ENCODE measurements around the gene AQP7. TPM values are rescaled to one million over a fixed set of nuclear protein-coding genes. Genes with fewer than 3 reads are reported as not detected.
A peak's percentile ranks its signal among the peaks of the same experiment; 100 is the strongest.

Gene AQP7
- total RNA-seq, 4 donors from 2014 or later, result 0.15 to 0.57 TPM; not detected in 2

DNA sequence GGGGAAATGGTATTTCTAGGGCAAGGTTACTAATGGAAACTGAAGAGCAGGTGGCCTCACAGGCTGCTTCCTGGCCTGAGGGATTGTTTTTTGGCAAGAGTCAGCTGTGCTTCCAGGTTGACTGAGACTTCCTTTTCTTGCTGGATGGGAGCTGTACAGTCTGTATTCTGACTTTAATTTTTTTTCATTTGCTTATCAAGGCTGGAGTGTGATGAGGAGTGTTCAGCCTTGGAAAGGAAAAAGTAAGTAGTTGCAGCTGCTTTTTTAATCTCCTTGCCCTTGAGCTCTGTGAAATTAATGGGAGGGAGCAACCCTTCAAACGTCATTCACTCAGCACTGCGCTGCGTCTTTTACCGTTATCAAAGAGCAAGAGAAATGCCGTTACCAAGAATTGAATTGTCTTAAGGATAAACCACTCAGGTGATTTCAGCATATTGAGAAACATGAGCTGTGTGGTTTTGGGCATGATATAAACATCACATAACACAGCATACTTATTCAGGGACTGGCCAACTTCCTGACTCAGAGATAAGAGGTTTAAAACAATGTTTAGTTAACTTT, 47.6 kb downstream of the AQP7 start:
- DNase-seq, result no peak
- 78 to 84% methylated on average over 5 of the region's 5 CpGs for WGBS, 2 donors

DNA sequence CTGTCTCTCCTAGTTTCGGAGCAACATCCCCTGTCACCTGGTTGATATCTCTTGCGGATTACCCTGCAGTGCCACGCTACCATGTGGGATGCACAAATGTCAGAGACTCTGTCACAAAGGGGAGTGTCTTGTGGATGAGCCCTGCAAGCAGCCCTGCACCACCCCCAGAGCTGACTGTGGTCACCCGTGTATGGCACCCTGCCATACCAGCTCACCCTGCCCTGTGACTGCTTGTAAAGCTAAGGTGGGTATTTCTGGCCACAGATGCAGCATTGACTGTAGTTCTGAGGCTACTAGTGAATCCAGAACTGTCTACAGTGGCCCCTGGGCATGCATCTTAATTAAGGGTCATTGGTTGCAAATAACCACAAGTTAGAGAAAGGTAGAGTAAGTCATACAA, 50.8 kb downstream of the AQP7 start:
- DNase-seq, result no peak

More for the DNA sequence above, 47.6 kb downstream of the AQP7 start:
- no peaks in the 10 kb centered on the region for H3K27me3 ChIP-seq
- H3K4me3 ChIP-seq, result no peak overlapping the region
- intact Hi-C loops (cut with DNase I), result no loop called here
- peaks cover 0 to 15% (median 4%) of the 10 kb centered on the region in 3 donors for H3K4me1 ChIP-seq
- no peak overlapping the region for H3K27ac ChIP-seq
- TF ChIP-seq, protein P1, sequence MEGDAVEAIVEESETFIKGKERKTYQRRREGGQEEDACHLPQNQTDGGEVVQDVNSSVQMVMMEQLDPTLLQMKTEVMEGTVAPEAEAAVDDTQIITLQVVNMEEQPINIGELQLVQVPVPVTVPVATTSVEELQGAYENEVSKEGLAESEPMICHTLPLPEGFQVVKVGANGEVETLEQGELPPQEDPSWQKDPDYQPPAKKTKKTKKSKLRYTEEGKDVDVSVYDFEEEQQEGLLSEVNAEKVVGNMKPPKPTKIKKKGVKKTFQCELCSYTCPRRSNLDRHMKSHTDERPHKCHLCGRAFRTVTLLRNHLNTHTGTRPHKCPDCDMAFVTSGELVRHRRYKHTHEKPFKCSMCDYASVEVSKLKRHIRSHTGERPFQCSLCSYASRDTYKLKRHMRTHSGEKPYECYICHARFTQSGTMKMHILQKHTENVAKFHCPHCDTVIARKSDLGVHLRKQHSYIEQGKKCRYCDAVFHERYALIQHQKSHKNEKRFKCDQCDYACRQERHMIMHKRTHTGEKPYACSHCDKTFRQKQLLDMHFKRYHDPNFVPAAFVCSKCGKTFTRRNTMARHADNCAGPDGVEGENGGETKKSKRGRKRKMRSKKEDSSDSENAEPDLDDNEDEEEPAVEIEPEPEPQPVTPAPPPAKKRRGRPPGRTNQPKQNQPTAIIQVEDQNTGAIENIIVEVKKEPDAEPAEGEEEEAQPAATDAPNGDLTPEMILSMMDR (IDR thresholded peaks at IDR 0.05), result no peak
- H3K36me3 ChIP-seq, result peaks cover 0 to 55% (median 0%) of the 10 kb centered on the region in 3 donors
- H3K9me3 ChIP-seq, result no peaks in the 10 kb centered on the region

DNA sequence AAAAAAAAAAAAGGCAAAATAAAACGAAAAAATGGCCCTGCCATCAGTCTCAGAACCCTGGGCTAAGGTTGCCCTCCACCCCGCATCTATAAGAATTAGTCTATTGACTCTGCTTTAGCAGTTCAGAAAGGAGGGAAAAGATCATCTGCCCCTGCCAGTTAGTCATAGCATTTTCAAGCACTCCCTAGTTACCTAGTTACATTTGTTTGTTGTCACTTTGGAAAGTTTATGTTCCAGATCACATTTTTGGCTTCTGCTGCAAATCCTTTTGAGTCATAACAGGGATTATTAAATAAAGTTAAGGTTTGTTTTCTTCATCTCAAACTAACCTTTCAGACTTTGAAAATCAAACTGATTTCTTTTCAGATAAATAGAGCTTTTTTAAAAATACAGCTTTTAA, 52.1 kb downstream of the AQP7 start:
- Histone ChIP-seq H3K4me3 (no peak overlapping the region), H3K36me3 (peaks cover 0 to 63% (median 27%) of the 10 kb centered on the region in 3 donors), H3K4me1 (peaks cover 0 to 18% (median 7%) of the 10 kb centered on the region in 3 donors), H3K27ac (peak overlapping the region; percentile 1 to 79 (median 58)), H3K9me3 (no peaks in the 10 kb centered on the region), H3K27me3 (no peaks in the 10 kb centered on the region)
- WGBS, 2 donors, result 21 to 29% methylated on average over 2 of the region's 2 CpGs
- DNase-seq, result no peak
- TF ChIP-seq, protein P1 (IDR thresholded peaks at IDR 0.05), result no peak
- TF ChIP-seq POLR2A (IDR thresholded peaks at IDR 0.05), result no peak
- intact Hi-C loops (cut with DNase I), result no loop called here

More for the DNA sequence above, 50.8 kb downstream of the AQP7 start:
- intact Hi-C loops (cut with DNase I), result no loop called here
- H3K36me3 ChIP-seq, result peaks cover 0 to 63% (median 16%) of the 10 kb centered on the region in 3 donors
- peaks cover 0 to 18% (median 7%) of the 10 kb centered on the region in 3 donors for H3K4me1 ChIP-seq
- WGBS, 2 donors, result 100% methylated on average over 3 of the region's 4 CpGs
- no peaks in the 10 kb centered on the region for H3K27me3 ChIP-seq
- no peak overlapping the region for H3K4me3 ChIP-seq
- no peaks in the 10 kb centered on the region for H3K9me3 ChIP-seq
- H3K27ac ChIP-seq, result no peak overlapping the region
- no peak for TF ChIP-seq POLR2A (IDR thresholded peaks at IDR 0.05)
- TF ChIP-seq, protein P1 (IDR thresholded peaks at IDR 0.05), result no peak

DNA sequence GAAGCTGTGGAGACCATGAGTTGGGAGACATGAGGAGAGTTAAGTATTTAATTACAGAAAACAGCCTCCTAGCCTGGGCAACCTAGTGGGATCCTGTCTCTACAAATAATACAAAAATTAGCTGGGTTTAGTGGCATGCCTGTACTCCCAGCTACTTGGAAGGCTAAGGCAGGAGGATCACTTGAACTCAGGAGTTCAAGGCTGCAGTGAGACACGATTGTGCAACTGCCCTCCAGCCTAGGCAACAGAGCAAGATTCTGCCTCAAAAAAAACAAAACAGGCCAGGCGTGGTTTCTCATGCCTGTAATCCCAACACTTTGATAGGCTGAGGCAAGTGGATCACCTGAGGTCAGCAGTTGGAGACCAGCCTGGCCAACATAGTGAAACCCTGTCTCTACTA, 52.6 kb downstream of the AQP7 start:
- Histone ChIP-seq H3K27ac (peak overlapping the region; percentile 47 to 70 (median 64)), H3K27me3 (no peaks in the 10 kb centered on the region), H3K4me1 (peaks cover 0 to 18% (median 7%) of the 10 kb centered on the region in 3 donors), H3K36me3 (peaks cover 0 to 63% (median 32%) of the 10 kb centered on the region in 3 donors), H3K9me3 (no peaks in the 10 kb centered on the region), H3K4me3 (no peak overlapping the region)
- 42 to 51% methylated on average over 2 of the region's 2 CpGs for WGBS, 2 donors
- intact Hi-C loops (cut with DNase I), result no loop called here
- TF ChIP-seq, protein P1 (IDR thresholded peaks at IDR 0.05), result no peak
- TF ChIP-seq POLR2A (IDR thresholded peaks at IDR 0.05), result no peak
- DNase-seq, result no peak

DNA sequence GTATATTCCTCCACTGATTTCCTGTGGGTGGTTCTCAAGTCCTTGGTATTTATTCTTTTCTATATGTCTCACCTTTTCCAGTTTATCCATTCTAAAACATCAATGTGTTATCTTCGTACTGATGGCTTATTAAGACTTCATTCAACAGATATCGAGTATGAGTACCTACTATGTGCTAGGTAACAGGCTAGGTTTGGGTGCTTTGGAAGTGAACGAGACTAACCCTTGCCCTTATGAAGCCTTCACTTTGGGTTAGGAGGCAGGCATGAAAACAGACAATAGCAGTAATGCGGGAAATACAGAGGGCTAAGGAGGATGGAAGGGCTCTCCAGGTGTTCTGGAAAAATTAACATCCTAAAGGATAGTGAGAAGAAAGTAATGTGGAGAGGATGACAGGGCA, 53.4 kb downstream of the AQP7 start:
- intact Hi-C loops (cut with DNase I), result no loop called here
- Histone ChIP-seq H3K27me3 (no peaks in the 10 kb centered on the region), H3K9me3 (no peaks in the 10 kb centered on the region), H3K27ac (peak overlapping the region in 2 of 4 donors; percentile 70), H3K36me3 (peaks cover 0 to 63% (median 40%) of the 10 kb centered on the region in 3 donors), H3K4me3 (no peak overlapping the region), H3K4me1 (peaks cover 0 to 18% (median 7%) of the 10 kb centered on the region in 3 donors)
- DNase-seq, result no peak
- WGBS, 2 donors, result 94 to 98% methylated on average over 4 of the region's 4 CpGs
- TF ChIP-seq, protein P1 (IDR thresholded peaks at IDR 0.05), result no peak

Measured in esophagus squamous epithelium (tissue), 5 donors.